Muscle of back (tissue), 11 donors: ENCODE results near the gene FAM186B. TPM values are rescaled to one million over a fixed set of nuclear protein-coding genes. Genes with fewer than 3 reads are reported as not detected.

Experiments used
- DNase-seq, 3 donors: peaks; one replicate each; pipeline versions ENCODE4 v3.0.0 to v3.0.0-alpha.2; 2013
- polyA plus RNA-seq, 10 donors: library from polyadenylated mRNA; unstranded; fragments of 120-200 nt; gene quantifications; one replicate each; pipeline ENCODE4 v1.2.1, GENCODE V29; 2013; ENCODE audit not compliant: insufficient read length in 10 of 10

The FAM186B gene
- polyA plus RNA-seq, 10 donors = 0.54 to 2.9 (median 1.1) TPM

DNA sequence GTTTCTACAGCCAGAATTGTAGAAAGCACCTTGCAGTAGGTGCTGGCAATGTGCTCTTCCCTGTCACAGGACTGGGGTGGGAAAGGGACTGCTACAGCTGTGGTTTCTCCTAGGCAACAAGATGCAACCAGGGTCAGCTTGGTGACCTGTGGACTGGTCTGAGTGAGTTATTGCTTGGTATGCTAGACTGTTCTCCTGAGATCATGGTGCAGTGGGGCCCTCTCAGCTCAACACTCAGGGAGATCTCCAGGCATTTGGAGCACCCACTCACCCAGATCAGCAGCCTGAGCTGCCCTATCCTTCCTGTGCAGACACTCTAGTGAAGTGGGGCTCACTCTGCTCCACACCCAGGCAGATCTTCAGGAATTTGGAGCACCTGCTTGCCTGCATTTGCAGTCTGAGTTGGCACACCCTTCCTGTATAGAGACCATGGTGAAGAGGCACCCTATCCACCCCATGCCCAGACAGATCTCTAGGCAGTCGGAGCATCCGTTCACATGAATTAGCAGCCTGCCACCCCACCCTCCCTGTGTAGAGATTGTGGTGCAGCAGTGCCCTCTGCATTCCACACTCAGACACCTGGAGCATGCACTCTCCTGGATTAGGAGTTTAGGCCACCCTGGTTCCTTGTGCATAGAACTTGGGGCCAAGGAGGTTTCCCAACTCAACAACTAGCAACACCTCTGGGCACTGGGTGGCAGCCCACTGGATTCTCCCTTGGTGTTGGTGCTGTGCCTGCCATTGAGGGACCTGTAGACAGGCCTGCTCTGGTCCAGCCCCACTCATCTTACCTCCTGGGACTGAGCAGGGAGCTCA lies 3.8 kb upstream of the FAM186B start:
- no peak for DNase-seq

DNA sequence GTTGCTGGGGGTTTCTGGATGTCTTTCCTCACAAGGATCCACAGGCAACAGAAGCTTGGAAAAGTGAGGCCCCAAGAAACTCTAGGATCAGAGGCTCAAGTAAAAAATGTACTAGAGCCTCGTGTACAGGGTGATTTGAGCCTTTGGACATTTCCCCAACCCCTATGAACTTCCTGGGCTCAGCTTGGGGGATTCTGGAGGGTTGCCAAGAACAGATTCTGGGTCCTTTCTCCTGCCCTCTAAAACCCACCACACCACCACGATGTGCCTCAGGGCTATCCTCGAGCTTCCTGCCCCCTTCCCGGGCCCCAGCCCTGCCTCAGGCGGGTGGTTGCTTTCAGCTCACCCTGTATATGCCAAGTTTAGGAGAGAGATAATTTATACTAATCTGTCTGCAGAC lies 583 bp downstream of the FAM186B start:
- DNase-seq = no peak

DNA sequence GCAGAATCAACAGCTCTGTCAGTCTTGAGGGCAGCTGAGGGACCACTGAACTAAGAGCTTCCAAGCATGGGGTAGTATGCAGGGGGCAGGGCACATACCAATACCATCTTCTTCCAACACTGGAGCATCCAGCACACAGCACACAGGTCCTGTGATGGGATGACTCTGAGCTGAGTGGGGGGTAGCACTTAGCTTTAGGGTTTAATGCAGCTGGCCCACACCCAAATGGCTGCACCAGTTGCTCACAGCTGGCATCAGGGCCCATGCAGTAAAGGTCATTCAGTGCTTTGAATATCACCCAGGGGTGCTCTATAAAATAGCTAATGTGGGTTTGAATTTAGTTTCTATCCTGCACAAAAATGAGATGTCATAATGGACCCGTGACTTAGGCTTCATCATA lies 1.7 kb downstream of the FAM186B start:
- no peak for DNase-seq

DNA sequence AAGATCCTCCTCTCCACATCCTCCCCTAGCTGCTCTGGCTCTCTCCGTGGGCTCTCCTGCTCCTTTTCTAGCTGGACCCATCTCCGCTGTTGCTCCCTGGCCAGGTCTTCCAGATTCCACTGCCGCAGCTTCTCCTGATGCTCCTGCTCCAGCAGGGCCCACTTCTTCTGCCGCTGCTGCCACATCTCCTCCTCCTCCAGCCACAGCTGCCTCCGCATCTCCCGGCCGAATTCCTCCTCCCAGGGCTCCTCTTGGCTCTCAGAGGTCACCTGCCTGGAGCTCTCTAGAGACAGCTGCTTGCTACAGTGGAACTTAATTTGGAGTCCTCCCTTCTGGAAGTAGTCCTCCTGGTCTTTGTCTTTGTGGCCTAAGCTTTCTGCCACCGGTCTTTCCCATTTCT lies 5.5 kb downstream of the FAM186B start:
- no peak for DNase-seq

DNA sequence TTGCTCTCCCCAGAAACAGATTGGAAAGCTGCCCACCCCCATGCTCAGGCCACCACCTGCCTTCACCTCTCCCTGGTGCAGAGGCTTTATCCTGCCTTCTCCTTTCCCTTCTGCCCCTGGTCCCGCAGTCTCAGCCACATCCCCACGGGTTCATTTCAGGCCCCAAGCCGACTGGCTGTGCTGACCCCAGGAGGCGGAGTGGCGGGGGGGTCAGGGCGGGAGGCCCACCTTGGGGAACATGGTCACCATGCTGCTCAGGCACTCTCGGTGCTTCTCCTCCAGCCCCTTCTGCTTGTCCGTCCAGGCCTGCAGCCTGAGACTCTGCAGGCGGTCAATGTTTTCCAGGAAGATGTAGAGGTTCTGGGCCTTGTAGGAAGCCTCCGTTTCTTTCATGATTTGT lies 6.9 kb downstream of the FAM186B start:
- no peak for DNase-seq

DNA sequence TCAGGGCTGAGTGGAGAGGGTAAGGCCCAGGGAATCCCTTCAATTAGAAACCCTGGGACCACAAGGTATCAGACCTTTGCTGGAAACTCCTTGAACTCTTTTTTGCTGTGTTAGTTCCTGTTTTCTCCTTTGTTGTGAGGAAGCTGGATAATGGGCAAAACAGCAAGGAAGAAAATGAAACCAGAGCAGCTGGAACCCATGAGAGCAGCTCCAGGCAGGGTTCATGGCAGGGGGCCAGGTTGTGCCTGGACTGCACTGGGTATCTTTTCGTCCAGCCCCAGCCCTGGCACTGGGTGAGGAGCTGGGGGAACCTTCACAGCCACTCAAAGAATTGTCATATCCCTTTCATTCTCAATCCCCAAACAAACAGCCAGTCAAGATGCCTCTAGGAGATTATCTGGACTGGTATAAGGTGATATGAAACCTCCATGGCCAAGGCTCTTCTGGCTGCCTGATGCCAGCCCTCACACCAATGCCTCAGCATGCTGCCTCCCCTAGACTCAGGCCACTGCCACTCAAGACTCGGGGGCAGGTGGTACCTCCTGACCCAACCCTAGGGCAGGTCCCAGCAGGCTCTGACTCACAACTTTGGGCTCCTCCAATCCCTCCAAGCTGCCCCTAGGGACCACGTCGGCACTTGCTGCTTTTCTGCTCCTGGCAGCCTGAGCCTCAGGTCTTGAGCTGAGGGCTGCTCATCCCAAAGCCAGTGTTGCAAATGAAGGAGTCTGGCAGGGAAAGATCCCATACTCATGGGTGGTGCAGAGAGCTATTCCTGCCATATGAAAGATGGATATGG lies 16.5 kb downstream of the FAM186B start:
- DNase-seq = no peak

DNA sequence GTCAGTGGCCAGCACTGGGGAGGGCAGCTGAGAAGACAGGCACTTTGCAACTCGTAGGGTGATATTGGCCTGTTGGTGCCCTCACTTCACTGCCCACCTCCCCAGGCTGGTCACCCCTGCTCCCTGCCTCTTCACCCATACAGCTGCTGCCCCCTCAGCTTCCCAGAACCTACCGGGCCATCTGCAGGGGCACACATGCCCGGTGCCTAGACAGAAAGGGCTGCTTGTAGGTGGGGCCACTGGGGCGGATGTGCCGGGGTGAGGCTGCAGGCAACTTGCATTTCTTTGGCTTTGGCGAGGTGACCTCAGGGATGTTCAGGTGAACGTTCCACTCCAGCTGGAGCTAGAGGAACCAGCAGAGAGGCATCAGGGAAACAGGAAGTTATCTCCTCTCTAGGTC lies 17.2 kb downstream of the FAM186B start:
- no peak for DNase-seq

DNA sequence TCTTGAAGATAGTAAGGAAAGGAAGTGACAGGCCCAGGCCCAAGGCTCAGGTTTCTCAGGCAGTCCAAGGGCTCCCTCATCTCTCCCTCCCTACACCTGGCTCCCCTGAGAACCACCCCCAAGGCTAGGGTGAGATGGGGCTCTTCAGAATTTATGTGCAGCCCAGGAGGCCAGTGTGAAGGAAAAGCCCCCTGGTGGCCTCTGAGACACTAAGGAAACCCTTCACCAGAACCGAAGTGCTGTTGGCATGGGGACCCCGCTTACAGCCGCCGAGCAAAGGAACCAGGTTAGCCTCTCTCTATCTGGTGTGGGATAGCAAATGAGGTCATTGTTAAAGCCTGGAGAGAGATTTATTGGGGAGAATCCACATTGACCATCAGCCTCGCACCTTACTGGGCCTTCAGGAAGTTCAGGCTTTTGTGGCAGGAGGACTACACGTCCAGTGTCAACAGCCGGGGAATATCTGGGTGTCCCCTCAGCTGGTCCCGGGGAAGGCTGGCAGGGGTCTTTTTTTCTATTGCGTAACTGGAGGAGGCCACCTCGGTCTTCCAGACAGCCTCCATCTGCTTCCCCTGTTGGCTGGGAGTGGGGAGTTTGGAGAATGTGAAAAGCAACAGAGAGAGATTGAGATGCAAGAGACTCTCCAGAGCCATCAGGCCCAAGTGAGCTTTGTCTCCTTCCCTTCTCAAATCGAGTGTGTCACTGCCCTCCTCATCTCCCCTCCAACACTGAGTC lies 18.1 kb downstream of the FAM186B start:
- no peak for DNase-seq

DNA sequence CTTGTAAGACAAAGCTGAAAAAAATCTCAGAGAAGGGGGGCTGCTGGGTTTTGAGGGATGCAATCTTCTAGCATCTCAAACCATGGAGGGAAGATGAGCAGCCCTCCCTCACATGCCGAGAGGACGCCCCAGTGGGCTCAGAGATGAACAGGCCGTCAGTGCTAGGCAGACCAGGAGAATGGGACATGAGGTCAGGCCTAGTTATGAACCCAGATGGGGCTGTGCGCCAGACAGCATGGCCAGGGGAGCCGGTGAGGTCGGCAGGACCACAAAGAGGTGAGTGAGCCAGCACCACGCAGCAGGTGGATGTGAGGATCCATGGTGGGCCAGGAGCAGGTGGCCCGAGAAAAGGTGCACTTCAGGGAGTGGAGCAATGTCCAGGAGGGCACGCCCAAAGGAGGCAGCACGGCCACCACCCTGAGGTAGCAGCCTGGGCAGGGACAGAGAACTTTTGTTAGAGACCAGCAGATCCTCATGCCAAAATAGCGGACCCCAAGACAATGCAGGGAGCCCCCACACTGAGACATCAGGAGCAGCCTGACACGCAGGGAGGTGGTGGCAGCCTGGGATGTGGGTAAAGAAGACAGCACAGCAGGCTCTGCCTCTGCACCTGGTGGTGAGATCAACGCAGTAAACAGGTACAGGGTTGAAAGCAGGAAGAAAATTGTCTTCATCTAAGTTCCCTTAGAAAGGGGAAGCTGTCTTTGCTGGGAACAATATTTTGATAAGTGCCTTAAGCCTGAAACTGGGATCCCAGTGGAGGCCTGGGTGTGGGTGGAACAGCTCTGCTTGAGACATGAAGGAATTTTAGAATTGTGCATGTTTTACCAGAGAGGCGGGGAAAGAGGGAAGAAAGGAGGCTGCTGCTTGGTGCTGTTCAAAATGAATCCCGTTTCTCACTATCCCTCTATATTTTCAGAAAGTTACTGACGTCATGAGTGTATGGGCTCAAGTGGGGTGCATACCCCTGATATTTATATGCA lies 19.7 kb downstream of the FAM186B start:
- peak in 2 of 3 donors; percentile 17 to 56 for DNase-seq

DNA sequence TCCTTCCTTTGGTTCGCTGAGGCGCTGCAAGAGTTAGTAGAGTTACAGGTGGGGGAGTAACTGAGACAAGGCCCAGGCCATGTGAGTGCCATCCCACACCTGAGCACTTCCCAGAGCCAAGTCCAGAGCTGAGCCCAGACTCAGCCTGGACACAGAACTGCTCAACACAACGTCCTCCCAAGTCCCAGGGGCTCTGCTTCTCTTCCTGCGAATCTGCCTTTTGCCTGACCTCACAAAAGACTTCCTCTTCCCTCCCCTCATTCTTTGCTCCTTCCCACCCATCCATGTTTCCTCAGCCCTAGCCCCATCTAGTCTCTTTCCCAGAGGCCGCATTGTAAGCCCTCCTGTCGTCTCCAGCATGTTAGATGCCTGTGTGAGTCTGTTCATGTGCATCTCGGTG lies 20.8 kb downstream of the FAM186B start:
- peak in 2 of 3 donors; percentile 47 to 81 for DNase-seq

DNA sequence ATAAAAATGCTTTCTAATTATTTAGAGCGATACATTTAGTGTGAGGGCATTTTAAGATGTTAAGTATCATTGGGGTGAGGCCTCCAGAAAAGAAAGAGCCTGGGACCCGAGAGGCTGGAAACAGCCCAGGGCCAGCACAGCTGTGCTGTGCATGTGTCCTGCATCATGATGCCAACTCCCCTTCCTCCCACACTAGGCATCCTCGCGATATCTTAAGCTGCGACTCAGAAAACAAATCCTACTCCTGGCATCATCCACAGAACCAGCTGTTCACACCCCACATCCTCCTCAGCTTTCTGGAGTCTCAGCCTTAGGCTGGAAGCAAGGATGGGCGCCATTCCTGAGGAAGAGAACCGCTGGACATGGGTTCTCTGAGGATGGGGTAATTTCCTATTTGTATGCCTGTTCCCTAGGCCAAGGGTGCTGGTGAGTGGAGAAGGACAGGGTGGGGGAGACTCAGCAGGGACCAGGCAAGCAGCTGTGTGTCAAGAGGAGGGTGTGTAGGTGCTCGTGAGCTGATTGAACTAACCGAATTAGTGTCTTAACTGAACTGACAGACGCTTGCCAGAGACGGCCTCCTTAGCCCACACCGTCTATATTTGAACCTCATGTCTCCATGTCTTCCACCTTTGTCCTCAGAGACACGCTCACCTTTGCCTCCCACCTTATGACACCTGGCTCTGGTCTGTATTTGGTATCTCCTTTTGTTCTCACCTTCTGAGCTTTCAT lies 21.9 kb downstream of the FAM186B start:
- DNase-seq = peak in 2 of 3 donors; percentile 72 to 88

DNA sequence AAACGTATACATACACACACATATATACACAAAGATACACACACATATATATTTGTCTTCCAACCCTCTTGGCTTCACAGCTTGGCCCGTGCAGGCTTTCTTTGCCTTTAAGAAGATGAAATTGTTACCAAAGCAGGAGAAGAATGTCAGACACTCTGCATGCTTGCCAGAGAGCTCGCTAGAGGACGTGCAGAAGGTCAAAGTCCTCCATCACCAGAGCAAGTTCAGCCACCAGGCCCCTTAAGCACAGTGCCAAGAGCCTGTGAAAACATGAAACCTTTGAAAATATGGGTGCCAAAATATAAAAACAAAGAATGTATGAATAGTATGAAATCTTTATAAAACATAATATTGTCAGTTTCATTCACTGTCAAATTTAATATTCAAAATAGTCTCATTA lies 22.6 kb downstream of the FAM186B start:
- DNase-seq = peak in 2 of 3 donors; percentile 58 to 80

DNA sequence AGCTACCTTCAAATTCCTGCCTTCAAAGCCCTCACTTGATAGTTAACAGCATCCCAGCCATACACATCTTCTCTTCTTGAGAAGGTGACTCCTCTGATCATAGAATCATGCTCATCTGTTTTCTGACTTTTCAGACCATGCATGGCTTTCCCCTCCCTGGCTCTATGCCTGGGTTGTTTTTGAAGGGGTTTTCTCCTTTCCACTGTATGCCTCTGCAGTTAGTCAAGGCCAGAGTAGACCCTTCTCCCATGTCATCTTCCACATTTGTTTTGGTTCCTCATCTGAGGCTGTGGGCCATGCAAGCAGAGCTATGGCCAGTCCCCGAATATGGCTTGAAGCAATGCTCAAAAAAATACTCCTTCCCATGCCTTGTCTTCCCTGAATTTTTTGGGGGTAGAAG lies 23.2 kb downstream of the FAM186B start:
- no peak for DNase-seq

DNA sequence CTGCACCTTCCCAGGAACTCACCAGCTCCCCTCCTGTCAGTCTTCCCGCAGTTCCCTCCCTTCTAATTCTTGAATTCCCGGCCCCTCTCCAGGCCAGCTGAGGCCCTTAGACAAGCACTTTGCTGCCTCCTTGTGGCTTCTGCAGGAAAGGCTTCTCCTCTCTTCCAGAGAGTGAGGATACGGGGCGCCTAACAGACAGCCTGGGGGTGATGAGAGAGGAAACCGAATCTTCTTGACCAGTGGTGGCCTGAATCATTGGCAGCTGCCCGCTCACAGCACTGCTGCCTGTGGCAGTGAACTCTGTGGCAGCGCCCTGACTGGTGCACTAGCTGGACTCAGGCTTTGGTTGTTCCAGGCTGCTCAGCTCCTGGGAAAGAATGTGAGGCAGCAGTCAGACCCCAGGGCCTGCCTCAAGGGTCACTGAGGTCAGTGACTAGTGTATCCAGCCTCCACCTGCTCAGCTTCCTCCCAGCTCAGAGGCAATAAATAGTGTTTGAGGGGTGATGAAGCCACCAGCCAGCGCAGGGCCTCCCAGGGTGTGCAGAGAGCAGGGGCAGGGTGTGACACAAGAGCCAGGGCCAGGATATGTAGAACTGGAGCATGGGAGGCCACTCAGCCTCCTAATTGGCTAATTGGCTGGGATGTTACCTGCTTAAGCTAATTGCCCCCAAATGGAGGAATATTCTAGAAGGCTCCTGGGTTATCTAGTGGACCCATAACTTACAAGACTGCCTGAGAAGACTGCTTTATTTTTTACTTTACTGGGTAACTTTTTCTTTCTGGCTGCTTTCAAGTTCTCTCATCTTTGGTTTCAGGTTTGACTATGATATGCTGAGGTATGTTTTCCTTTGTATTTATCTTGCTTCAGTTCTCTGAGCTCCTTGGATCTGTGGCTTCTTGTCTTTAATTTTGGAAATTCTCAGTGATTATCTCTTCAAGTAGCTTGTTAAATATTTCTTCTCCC lies 24.6 kb downstream of the FAM186B start:
- peak; percentile 80 to 89 (median 83) for DNase-seq

DNA sequence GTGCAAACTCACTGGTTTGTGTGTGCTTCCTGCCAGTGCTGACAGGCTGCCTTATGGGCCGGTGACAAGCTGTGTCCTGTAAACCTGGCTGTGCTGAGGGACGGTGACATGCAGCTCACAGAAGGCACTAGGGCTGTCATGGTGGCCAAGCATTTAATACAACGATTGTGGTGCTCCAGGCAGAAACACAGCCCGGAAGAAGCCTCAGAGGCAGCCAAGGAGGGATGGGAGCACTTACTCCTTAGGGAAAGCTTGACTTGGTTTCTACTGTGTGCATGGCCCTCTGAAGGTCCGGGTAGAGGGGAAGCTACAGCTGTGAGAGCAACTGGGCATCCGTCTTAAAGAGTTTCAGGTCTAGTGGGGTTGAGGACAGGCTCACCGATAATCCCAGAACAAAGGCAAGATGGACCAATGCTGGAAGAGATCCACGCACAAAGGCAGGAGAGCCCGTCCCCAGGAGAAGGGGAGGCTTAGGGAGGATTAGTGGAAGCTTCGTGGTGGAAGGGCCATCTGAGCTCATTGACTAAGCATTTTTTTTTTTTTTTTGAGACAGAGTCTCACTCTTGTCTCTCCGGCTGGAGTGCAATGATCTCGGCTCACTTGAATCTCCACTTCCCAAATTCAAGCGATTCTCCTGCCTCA lies 26.8 kb downstream of the FAM186B start:
- no peak for DNase-seq

DNA sequence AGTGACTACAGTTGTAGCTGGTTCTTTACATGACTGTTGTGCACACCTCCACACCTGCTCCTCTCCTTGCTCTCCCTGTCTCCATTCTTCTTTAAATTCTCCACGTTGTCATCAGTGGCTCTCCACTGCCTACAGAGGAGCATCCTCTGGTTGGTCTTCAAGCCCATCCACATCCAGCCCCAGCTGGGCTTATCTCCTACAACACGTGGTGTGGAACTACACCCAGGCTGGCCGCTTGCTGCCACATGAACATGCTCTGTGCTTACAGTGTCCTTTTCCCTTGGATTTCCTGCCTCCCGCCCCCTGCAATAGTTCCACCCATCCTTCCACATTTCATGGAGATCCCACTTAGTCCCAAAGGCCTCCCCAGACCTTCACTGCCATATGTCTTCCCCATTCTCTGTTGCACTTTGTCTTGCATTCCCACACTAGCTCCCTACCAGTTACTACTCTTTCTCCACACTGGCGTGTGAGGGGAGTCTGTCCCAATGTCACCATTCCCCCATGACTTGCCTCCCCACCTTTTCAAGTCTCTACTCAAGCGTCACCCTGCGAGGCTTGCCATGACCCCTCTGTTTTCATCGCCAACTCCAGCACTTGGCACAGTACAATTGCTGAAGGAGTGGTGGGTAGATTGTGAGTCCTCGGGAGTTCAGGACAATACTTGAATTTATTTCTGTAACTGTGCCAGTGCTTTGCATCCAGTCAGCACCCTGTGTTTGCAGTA lies 27.7 kb downstream of the FAM186B start:
- no peak for DNase-seq

DNA sequence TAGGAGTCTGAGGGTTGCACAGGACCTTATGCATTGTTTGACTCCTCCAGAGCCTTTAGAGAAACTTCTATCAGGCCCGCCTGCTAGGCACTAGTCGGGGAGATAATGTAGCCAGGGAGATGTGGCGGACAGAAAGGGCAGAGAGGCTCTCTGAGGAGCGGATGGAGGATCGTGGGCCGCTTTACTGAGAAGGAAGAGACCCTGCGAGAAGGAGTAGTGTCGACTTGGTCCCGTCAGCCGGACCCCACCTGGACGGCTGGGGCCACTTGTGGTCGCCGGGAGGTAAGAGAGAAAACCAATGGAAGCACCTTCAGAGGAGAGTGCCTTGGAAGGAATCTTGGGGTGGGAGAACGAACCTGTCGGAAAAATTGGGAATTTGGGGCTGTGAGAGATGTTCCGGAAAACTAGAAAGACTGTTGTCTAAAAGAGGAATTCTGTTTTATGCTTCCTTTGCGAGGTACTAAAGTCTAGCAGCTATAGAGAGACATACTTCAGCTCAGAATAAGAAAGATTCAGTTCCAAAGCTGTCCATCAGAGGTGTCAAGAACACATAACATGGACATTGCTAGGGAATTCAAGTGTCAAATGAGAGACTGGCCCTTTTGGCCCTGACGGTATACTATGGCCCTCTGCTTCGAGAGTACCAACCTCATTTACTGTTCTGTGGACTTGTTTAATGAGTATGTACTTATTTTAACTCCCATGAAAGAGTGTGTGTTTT lies 36.8 kb downstream of the FAM186B start:
- DNase-seq = no peak
